ENCODE measurements around the gene CALD1.

The CALD1 gene

GRCh38 chr7:134903073-134903790, 123.8 kb downstream of the CALD1 start:
- H3K4me3 ChIP-seq (ENCODE audit: low read depth, low read length), result no peak overlapping the region
- no peak for TF ChIP-seq CTCF (IDR thresholded peaks at IDR 0.05; ENCODE audit: borderline replicate concordance, insufficient read depth, low read depth, low read length)

GRCh38 chr7:134905375-134905774, 125.9 kb downstream of the CALD1 start:
- no peak overlapping the region for H3K4me3 ChIP-seq (ENCODE audit: low read depth, low read length)
- TF ChIP-seq CTCF (IDR thresholded peaks at IDR 0.05; ENCODE audit: borderline replicate concordance, insufficient read depth, low read depth, low read length), result no peak

GRCh38 chr7:134907000-134907399, 127.6 kb downstream of the CALD1 start:
- no peak for TF ChIP-seq CTCF (IDR thresholded peaks at IDR 0.05; ENCODE audit: borderline replicate concordance, insufficient read depth, low read depth, low read length)
- no peak overlapping the region for H3K4me3 ChIP-seq (ENCODE audit: low read depth, low read length)

- no peak for TF ChIP-seq CTCF (IDR thresholded peaks at IDR 0.05; ENCODE audit: borderline replicate concordance, insufficient read depth, low read depth, low read length)
Measured at GRCh38 chr7:134907639-134908038, 128.2 kb downstream of the CALD1 start.

GRCh38 chr7:134908289-134908688, 128.9 kb downstream of the CALD1 start:
- TF ChIP-seq CTCF (IDR thresholded peaks at IDR 0.05; ENCODE audit: borderline replicate concordance, insufficient read depth, low read depth, low read length), result no peak
- H3K4me3 ChIP-seq (ENCODE audit: low read depth, low read length), result no peak overlapping the region

More at GRCh38 chr7:134907639-134908038, 128.2 kb downstream of the CALD1 start:
- no peak overlapping the region for H3K4me3 ChIP-seq (ENCODE audit: low read depth, low read length)

GRCh38 chr7:134910214-134910890, 130.9 kb downstream of the CALD1 start:
- H3K4me3 ChIP-seq (ENCODE audit: low read depth, low read length), result no peak overlapping the region
- no peak for TF ChIP-seq CTCF (IDR thresholded peaks at IDR 0.05; ENCODE audit: borderline replicate concordance, insufficient read depth, low read depth, low read length)

GRCh38 chr7:134910968-134911367, 131.5 kb downstream of the CALD1 start:
- no peak overlapping the region for H3K4me3 ChIP-seq (ENCODE audit: low read depth, low read length)
- no peak for TF ChIP-seq CTCF (IDR thresholded peaks at IDR 0.05; ENCODE audit: borderline replicate concordance, insufficient read depth, low read depth, low read length)
